Fibroblast of skin of left quadriceps (primary cell): ENCODE results near the gene ELP6.
"Not testable (repeated sequence)": the region's sequence is repeated elsewhere in the genome, so short reads cannot be mapped to it uniquely, and the experiment has no call there.

ENCODE experiments used
- DNase-seq, 2 experiments: peaks; one replicate each; pipeline ENCODE4 v3.0.0-alpha.2; 2013; ENCODE audit warnings: low read depth in 2 of 2

The ELP6 gene

GRCh38 chr3:47464588-47464987 lies 48.9 kb downstream of the ELP6 start:
- DNase-seq, result no peak

- not testable (repeated sequence) for DNase-seq
Measured at GRCh38 chr3:47459534-47460085, 53.9 kb downstream of the ELP6 start.

- DNase-seq, result no peak
Measured at GRCh38 chr3:47456984-47457383, 56.5 kb downstream of the ELP6 start.

GRCh38 chr3:47455806-47456452 lies 57.6 kb downstream of the ELP6 start:
- peak; percentile 32 to 33 for DNase-seq

GRCh38 chr3:47452453-47453215 lies 60.9 kb downstream of the ELP6 start:
- DNase-seq, result no peak
